ENCODE results near the gene AHCYL2. TPM values are rescaled to one million over a fixed set of nuclear protein-coding genes. Genes with fewer than 3 reads are reported as not detected.
"Not testable (repeated sequence)": the region's sequence is repeated elsewhere in the genome, so short reads cannot be mapped to it uniquely, and the experiment has no call there.

The AHCYL2 gene
- total RNA-seq, 1 donor: 8.6 TPM

GRCh38 chr7:129285111-129285510 is 60.3 kb downstream of the AHCYL2 start:
- no peak for DNase-seq (ENCODE audit: low read depth)
- TF ChIP-seq CTCF (IDR thresholded peaks at IDR 0.05; ENCODE audit: insufficient read depth, low read depth, low read length): no peak
- no peak overlapping the region for H3K4me3 ChIP-seq (ENCODE audit: low read depth, low read length)

- no peak for DNase-seq (ENCODE audit: low read depth)
- no peak overlapping the region for H3K4me3 ChIP-seq (ENCODE audit: low read depth, low read length)
- TF ChIP-seq CTCF (IDR thresholded peaks at IDR 0.05; ENCODE audit: insufficient read depth, low read depth, low read length): no peak
Observed at GRCh38 chr7:129292861-129293260, 68.0 kb downstream of the AHCYL2 start.

DNA sequence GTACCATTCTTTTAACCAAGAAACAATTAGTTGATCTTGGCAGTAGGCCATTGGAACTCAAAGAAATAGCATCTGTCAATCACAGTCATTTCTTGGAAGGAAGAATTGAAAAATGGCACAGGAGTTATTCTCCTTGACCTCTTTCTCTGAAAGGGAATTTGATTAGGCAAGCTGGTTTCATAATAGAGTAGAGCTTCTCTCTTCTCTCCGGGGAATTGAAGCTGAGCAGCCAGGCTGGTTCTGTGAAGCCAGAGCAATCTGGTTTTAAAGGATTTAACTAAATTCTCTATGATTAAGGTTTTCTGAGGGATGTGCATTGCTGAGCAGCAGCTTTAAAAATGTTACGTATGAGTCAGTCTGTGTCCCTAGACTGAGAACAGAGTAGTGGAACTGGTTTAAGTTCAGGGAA is 70.2 kb downstream of the AHCYL2 start:
- H3K4me3 ChIP-seq (ENCODE audit: low read depth, low read length): no peak overlapping the region
- no peak for TF ChIP-seq CTCF (IDR thresholded peaks at IDR 0.05; ENCODE audit: insufficient read depth, low read depth, low read length)
- DNase-seq (ENCODE audit: low read depth): peak; percentile 44

- H3K4me3 ChIP-seq (ENCODE audit: low read depth, low read length): no peak overlapping the region
- peak; percentile 51 for DNase-seq (ENCODE audit: low read depth)
- peak; percentile 70 for TF ChIP-seq CTCF (IDR thresholded peaks at IDR 0.05; ENCODE audit: insufficient read depth, low read depth, low read length)
Observed at GRCh38 chr7:129298268-129298893, 73.6 kb downstream of the AHCYL2 start.

DNA sequence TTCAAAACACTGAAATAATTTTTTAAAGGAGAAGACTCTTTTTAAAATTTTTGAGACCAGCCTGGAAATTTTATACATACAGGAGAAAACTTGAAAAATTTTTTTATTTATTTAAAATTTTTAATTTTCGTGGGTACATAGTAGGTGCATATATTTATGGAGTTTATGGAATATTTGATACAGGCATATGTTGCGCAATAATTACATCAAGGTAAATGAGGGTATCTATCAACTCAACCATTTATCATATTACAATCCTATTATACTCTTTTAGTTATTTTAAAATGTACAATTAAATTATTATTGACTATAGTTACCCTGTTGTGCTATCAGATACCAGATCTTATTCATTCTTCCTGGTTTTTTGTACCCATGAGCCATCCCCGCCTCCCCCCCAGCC is 75.1 kb downstream of the AHCYL2 start:
- no peak for DNase-seq (ENCODE audit: low read depth)
- no peak for TF ChIP-seq CTCF (IDR thresholded peaks at IDR 0.05; ENCODE audit: insufficient read depth, low read depth, low read length)
- no peak overlapping the region for H3K4me3 ChIP-seq (ENCODE audit: low read depth, low read length)

GRCh38 chr7:129300299-129300698 is 75.5 kb downstream of the AHCYL2 start:
- H3K4me3 ChIP-seq (ENCODE audit: low read depth, low read length); DNase-seq (ENCODE audit: low read depth): not testable (repeated sequence)

DNA sequence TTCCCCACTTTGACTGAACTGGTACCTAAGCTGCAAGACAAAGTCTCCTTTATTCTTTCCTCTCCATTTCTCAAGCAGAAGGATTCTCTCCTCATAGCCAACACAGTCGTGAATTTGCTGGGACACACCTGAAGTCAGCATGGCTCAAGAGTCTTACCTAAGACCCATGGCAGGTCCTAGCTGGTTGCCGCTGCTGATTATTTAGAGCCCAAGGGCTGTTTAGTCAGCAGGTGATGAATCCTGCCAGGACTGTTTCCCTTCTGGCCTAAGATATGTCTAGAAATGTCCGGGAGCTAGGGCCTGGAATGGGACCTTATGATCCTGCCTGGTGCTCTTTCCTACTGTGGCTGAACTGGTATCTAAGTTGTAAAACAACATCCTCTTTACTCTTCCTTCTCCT is 82.8 kb downstream of the AHCYL2 start:
- no peak for TF ChIP-seq CTCF (IDR thresholded peaks at IDR 0.05; ENCODE audit: insufficient read depth, low read depth, low read length)
- DNase-seq (ENCODE audit: low read depth): no peak
- H3K4me3 ChIP-seq (ENCODE audit: low read depth, low read length): no peak overlapping the region
